Stimulated activated CD4-positive, alpha-beta T cell treated with anti-CD3 and anti-CD28 coated beads, TNF-alpha, amount 100 ng/mL, for 1 hour (primary cell): Measurements from ENCODE around the gene CSNK2A1.
"Not testable (repeated sequence)": the region's sequence is repeated elsewhere in the genome, so short reads cannot be mapped to it uniquely, and the experiment has no call there.

Experiments
- DNase-seq, 3 donors: peaks; one replicate each; pipeline ENCODE4 v3.0.0-alpha.2; 2020; ENCODE audit warnings: low read depth in 3 of 3, low spot score in 1 of 3

CSNK2A1 gene

GRCh38 chr20:492159-492558 is 51.4 kb downstream of the CSNK2A1 start:
- DNase-seq, result no peak

GRCh38 chr20:487655-488054 is 55.9 kb downstream of the CSNK2A1 start:
- DNase-seq, result no peak

GRCh38 chr20:483815-484644 is 59.6 kb downstream of the CSNK2A1 start:
- DNase-seq, result no peak

GRCh38 chr20:481167-481566 is 62.4 kb downstream of the CSNK2A1 start:
- no peak for DNase-seq

- DNase-seq, result no peak
Measured at GRCh38 chr20:480044-480443, 63.5 kb downstream of the CSNK2A1 start.

- DNase-seq, result no peak
Measured at GRCh38 chr20:479487-479886, 64.1 kb downstream of the CSNK2A1 start.

GRCh38 chr20:478949-479429 is 64.6 kb downstream of the CSNK2A1 start:
- no peak for DNase-seq

GRCh38 chr20:478010-478948 is 65.3 kb downstream of the CSNK2A1 start:
- DNase-seq, result no peak

GRCh38 chr20:476561-477249 is 66.9 kb downstream of the CSNK2A1 start:
- not testable (repeated sequence) for DNase-seq

GRCh38 chr20:475463-476357 is 67.9 kb downstream of the CSNK2A1 start:
- DNase-seq, result no peak

GRCh38 chr20:474581-474980 is 69.0 kb downstream of the CSNK2A1 start:
- DNase-seq, result no peak

- DNase-seq, result no peak
Measured at GRCh38 chr20:472889-473292, 70.7 kb downstream of the CSNK2A1 start.

GRCh38 chr20:472137-472846 is 71.3 kb downstream of the CSNK2A1 start:
- DNase-seq, result no peak

GRCh38 chr20:469746-470490 is 73.7 kb downstream of the CSNK2A1 start:
- no peak for DNase-seq

GRCh38 chr20:467755-468154 is 75.8 kb downstream of the CSNK2A1 start:
- DNase-seq, result no peak

- DNase-seq, result peak; percentile 67 to 79 (median 76)
Measured at GRCh38 chr20:462199-462991, 81.2 kb downstream of the CSNK2A1 start, which contains the start of gene TBC1D20. Gene TBC1D20 (minus strand): TSS chr20:462533. CDS start chr20:462405, 128 bp downstream.

GRCh38 chr20:461254-462198 is 82.1 kb downstream of the CSNK2A1 start:
- peak in 1 of 3 donors; percentile 5 for DNase-seq
